Measurements from ENCODE around the gene CNRIP1. TPM values are rescaled to one million over a fixed set of nuclear protein-coding genes. Genes with fewer than 3 reads are reported as not detected.
A peak's percentile ranks its signal among the peaks of the same experiment; 100 is the strongest.

Gene CNRIP1
- total RNA-seq, 1 experiment from 2014 or later, result not detected

- ChIA-PET CTCF (interaction anchor here (0.7 to 2.9 kb wide), 5 partner anchors 17 to 262 kb away, joined by 3 to 31 read pairs (median 5); no protein-coding TSS in a partner anchor), RAD21 (ENCODE audit: low non-redundant PET in 1 of 2, low total read pairs in 2 of 2, uncharacterized antibody in 2 of 2, unreplicated experiment in 2 of 2) (interaction anchor here (0.6 to 1.5 kb wide), 2 partner anchors 44 to 149 kb away, joined by 3 read pairs; no protein-coding TSS in a partner anchor), POLR2A (interaction anchor here (1.5 kb wide), 1 partner anchor 10 kb away, joined by 4 read pairs; no protein-coding TSS in a partner anchor)
- no peak overlapping the region for H3K9ac ChIP-seq (ENCODE audit: low read length)
- no peak overlapping the region for H3K4me2 ChIP-seq (ENCODE audit: low read length)
- H3K4me1 ChIP-seq (ENCODE audit: control insufficient read depth in 1 of 2, insufficient read depth in 2 of 2, low read length in 2 of 2), result no peaks in the 10 kb centered on the region
- ATAC-seq, result no peak
- H3K79me2 ChIP-seq (ENCODE audit: insufficient read depth, low read length), result no peaks in the 10 kb centered on the region
- H3K9me2 ChIP-seq (ENCODE audit: insufficient read depth), result no peaks in the 10 kb centered on the region
- no TSS peak for BruUV-seq (replicated peaks)
- TF ChIP-seq SRF (IDR thresholded peaks at IDR 0.05; ENCODE audit: low read depth) (no peak), ZBTB33 (IDR thresholded peaks at IDR 0.05; ENCODE audit: extremely low read depth, insufficient replicate concordance, low read length) (no peak), EZH2phosphoT487 (IDR thresholded peaks at IDR 0.05; ENCODE audit: borderline replicate concordance) (no peak), CBX3 (IDR thresholded peaks at IDR 0.05; ENCODE audit: low read depth) (no peak)
- no peak overlapping the region for H3K4me3 ChIP-seq (replicated peaks in 1 of 2; ENCODE audit: low read depth in 1 of 2, low read length in 2 of 2)
- H3K27ac ChIP-seq (ENCODE audit: low read depth, low read length), result no peak overlapping the region
- no peaks in the 10 kb centered on the region for H3K9me3 ChIP-seq (ENCODE audit: control insufficient read depth in 1 of 2, insufficient read depth in 1 of 2, low read depth in 1 of 2, low read length in 2 of 2)
- no peaks in the 10 kb centered on the region for H4K20me1 ChIP-seq (ENCODE audit: insufficient read depth)
- no peak overlapping the region for H2AFZ ChIP-seq (ENCODE audit: low read depth, low read length, poor library complexity, severe bottlenecking)
- no peaks in the 10 kb centered on the region for H3K36me3 ChIP-seq (ENCODE audit: control insufficient read depth in 1 of 2, insufficient read depth in 2 of 2, low read length in 2 of 2)
- intact Hi-C loops (cut with micrococcal nuclease), result no loop called here
- no peak for DNase-seq (ENCODE audit: low read depth, low spot score)
- H3K27me3 ChIP-seq (ENCODE audit: insufficient read depth, low read length), result no peaks in the 10 kb centered on the region
These were observed 26.7 kb downstream of the CNRIP1 start for GRCh38 chr2:68293024-68293423.

DNA sequence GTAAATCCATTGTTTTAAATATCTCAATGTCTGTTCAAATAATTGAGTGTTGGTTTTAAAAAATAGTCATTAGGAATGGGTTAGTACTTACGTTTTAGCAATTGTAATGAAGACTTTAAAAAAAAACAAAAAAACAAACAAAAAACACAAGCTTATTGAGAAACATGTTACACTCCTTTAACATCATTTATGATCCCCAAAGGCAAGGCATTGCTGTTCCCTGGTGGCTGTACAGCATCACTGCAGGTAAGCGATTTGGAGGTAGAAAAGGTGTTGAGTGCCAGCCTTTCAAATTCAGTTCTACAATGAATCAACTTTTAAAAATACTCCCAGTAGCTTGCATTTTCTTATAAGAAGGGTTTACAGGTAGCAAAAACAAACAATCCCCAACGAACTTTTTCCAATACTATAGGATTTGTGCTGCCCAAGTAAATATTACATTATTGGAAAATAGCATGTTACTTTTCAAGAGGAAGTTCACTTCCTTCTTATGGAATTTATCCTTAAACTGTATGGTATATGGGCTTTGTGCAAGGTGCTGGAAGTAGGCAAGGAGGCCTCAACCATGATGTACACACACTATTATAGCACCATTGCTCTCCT, 27.5 kb downstream of the CNRIP1 start:
- Histone ChIP-seq H3K36me3 (ENCODE audit: control insufficient read depth in 1 of 2, insufficient read depth in 2 of 2, low read length in 2 of 2) (no peaks in the 10 kb centered on the region), H3K4me3 (replicated peaks in 1 of 2; ENCODE audit: low read depth in 1 of 2, low read length in 2 of 2) (no peak overlapping the region), H2AFZ (ENCODE audit: low read depth, low read length, poor library complexity, severe bottlenecking) (peak overlapping the region; percentile 90), H3K79me2 (ENCODE audit: insufficient read depth, low read length) (no peaks in the 10 kb centered on the region), H3K9ac (ENCODE audit: low read length) (no peak overlapping the region), H3K4me2 (ENCODE audit: low read length) (no peak overlapping the region), H3K27me3 (ENCODE audit: insufficient read depth, low read length) (no peaks in the 10 kb centered on the region), H3K4me1 (ENCODE audit: control insufficient read depth in 1 of 2, insufficient read depth in 2 of 2, low read length in 2 of 2) (no peaks in the 10 kb centered on the region), H3K27ac (ENCODE audit: low read depth, low read length) (no peak overlapping the region), H3K9me3 (ENCODE audit: control insufficient read depth in 1 of 2, insufficient read depth in 1 of 2, low read depth in 1 of 2, low read length in 2 of 2) (no peaks in the 10 kb centered on the region), H3K9me2 (ENCODE audit: insufficient read depth) (no peaks in the 10 kb centered on the region), H4K20me1 (ENCODE audit: insufficient read depth) (no peaks in the 10 kb centered on the region)
- DNase-seq (ENCODE audit: low read depth, low spot score), result peak; percentile 24
- ChIA-PET RAD21 (ENCODE audit: low non-redundant PET in 1 of 2, low total read pairs in 2 of 2, uncharacterized antibody in 2 of 2, unreplicated experiment in 2 of 2) (interaction anchor here in 1 of 2 experiments (1.5 kb wide), 1 partner anchor 149 kb away, joined by 3 read pairs; no protein-coding TSS in a partner anchor), CTCF (interaction anchor here (0.5 to 2.9 kb wide), 14 partner anchors 10 to 261 kb away, joined by 3 to 31 read pairs (median 4); partner anchors contain the start of genes APLF and FBXO48), POLR2A (interaction anchor here (1.5 kb wide), 1 partner anchor 11 kb away, joined by 4 read pairs; no protein-coding TSS in a partner anchor)
- peak; percentile 85 for TF ChIP-seq RAD21 (IDR thresholded peaks at IDR 0.05; ENCODE audit: low read depth)
- no peak for TF ChIP-seq EZH2phosphoT487 (IDR thresholded peaks at IDR 0.05; ENCODE audit: borderline replicate concordance)
- 0 out of 2 replicates have a peak, but pooled peaks have one; percentile 26 for TF ChIP-seq CEBPB (IDR thresholded peaks at IDR 0.05; ENCODE audit: low read depth)
- TF ChIP-seq CTCF (IDR thresholded peaks at IDR 0.05 in 2 of 3, conservative IDR thresholded peaks at IDR 0.05 in 1 of 3; ENCODE audit: borderline replicate concordance in 1 of 3, insufficient read depth in 1 of 3, low read depth in 2 of 3, low read length in 2 of 3), result peak; percentile 66 to 90 (median 90); a peak in 5 of 6 replicates
- TF ChIP-seq ZFX (IDR thresholded peaks at IDR 0.05), result no peak
- intact Hi-C loops (cut with micrococcal nuclease), result loop anchor here (1.0 kb wide), 1 partner anchor 170 kb away; no protein-coding TSS in a partner anchor
- no TSS peak for BruUV-seq (replicated peaks)
- ATAC-seq, result peak; percentile 87
